OCI-LY1 (cell line): ENCODE results near the gene TUBB1.
"Not testable (repeated sequence)": the region's sequence is repeated elsewhere in the genome, so short reads cannot be mapped to it uniquely, and the experiment has no call there.

ENCODE experiments used
- H2AFZ ChIP-seq: fragments of 200-600 bp; sonication (generic), shearing (Covaris generic); 2 replicates; pipeline ENCODE4 v1.6.0; 2014; ENCODE audit warnings: antibody characterized with exemption, mild to moderate bottlenecking, low read length
- H3F3A ChIP-seq: fragments of 200-600 bp; sonication (generic), shearing (Covaris generic); 2 replicates; pipeline ENCODE4 v1.6.0; 2014; ENCODE audit warnings: mild to moderate bottlenecking, antibody characterized with exemption, low read length, moderate library complexity; ENCODE audit not compliant: insufficient read depth
- H3K27ac ChIP-seq: fragments of 200-600 bp; sonication (generic); 2 replicates; pipeline ENCODE4 v1.5.1; 2014; ENCODE audit warnings: low read length, mixed run types, mild to moderate bottlenecking, low read depth; ENCODE audit not compliant: poor library complexity, severe bottlenecking
- H3K27me3 ChIP-seq: fragments of 200-600 bp; sonication (generic); 2 replicates; pipeline ENCODE4 v1.6.0; 2014; ENCODE audit warnings: antibody characterized with exemption, mild to moderate bottlenecking, low read length, moderate library complexity; ENCODE audit not compliant: insufficient read depth
- H3K36me3 ChIP-seq: fragments of 200-600 bp; sonication (generic); 2 replicates; pipeline ENCODE4 v1.6.1; 2014; ENCODE audit warnings: mild to moderate bottlenecking, antibody characterized with exemption, low read length, moderate library complexity, mixed read lengths; ENCODE audit not compliant: insufficient read depth
- H3K4me1 ChIP-seq: fragments of 200-600 bp; sonication (generic); 2 replicates; pipeline ENCODE4 v1.5.1; 2014; ENCODE audit warnings: mild to moderate bottlenecking, low read length, moderate library complexity; ENCODE audit not compliant: insufficient read depth, severe bottlenecking
- H3K4me2 ChIP-seq: fragments of 200-600 bp; sonication (generic), shearing (Covaris generic); 2 replicates; pipeline ENCODE4 v1.6.1; 2014; ENCODE audit warnings: low read length
- H3K4me3 ChIP-seq: fragments of 200-600 bp; sonication (generic); 2 replicates; pipeline ENCODE4 v1.5.1; 2014; ENCODE audit warnings: low read length, low read depth, mild to moderate bottlenecking, mixed read lengths; ENCODE audit not compliant: poor library complexity, severe bottlenecking
- H3K79me2 ChIP-seq: fragments of 200-600 bp; shearing (Covaris generic); 2 replicates; pipeline ENCODE4 v1.6.1; 2016; ENCODE audit warnings: mixed run types, low read length, mixed read lengths; ENCODE audit not compliant: insufficient read depth
- H3K9ac ChIP-seq: fragments of 200-600 bp; sonication (generic), shearing (Covaris generic); 2 replicates; pipeline ENCODE4 v1.6.1; 2014; ENCODE audit warnings: mild to moderate bottlenecking, low read length, mixed read lengths
- H3K9me2 ChIP-seq: fragments of 200-600 bp; sonication (generic), shearing (Covaris generic); 2 replicates; pipeline ENCODE4 v1.6.1; 2014; ENCODE audit warnings: low read depth, mild to moderate bottlenecking, low read length, mixed read lengths
- H3K9me3 ChIP-seq: fragments of 200-600 bp; shearing (Covaris generic); 2 replicates; pipeline ENCODE4 v1.6.1; 2014; ENCODE audit warnings: low read length, mixed read lengths
- H4K20me1 ChIP-seq: fragments of 200-600 bp; sonication (generic), shearing (Covaris generic); 2 replicates; pipeline ENCODE4 v1.6.0; 2016; ENCODE audit warnings: mild to moderate bottlenecking, low read length; ENCODE audit not compliant: insufficient read depth
- EZH2 ChIP-seq: fragments of 200-600 bp; sonication (generic), shearing (Covaris generic); IDR thresholded peaks from 2 replicates; pipeline ENCODE4 v1.8.0; 2017; ENCODE audit warnings: borderline replicate concordance, mixed run types, mild to moderate bottlenecking, antibody characterized with exemption, low read length, moderate library complexity, mixed read lengths
- TF ChIP-seq, protein P1 (sequence below): fragments of 200-600 bp; sonication (generic), shearing (Covaris generic); IDR thresholded peaks from 2 replicates; pipeline ENCODE4 v1.5.1; 2017; ENCODE audit warnings: mild to moderate bottlenecking, antibody characterized with exemption, low read length, moderate library complexity, mixed read lengths

Gene TUBB1

DNA sequence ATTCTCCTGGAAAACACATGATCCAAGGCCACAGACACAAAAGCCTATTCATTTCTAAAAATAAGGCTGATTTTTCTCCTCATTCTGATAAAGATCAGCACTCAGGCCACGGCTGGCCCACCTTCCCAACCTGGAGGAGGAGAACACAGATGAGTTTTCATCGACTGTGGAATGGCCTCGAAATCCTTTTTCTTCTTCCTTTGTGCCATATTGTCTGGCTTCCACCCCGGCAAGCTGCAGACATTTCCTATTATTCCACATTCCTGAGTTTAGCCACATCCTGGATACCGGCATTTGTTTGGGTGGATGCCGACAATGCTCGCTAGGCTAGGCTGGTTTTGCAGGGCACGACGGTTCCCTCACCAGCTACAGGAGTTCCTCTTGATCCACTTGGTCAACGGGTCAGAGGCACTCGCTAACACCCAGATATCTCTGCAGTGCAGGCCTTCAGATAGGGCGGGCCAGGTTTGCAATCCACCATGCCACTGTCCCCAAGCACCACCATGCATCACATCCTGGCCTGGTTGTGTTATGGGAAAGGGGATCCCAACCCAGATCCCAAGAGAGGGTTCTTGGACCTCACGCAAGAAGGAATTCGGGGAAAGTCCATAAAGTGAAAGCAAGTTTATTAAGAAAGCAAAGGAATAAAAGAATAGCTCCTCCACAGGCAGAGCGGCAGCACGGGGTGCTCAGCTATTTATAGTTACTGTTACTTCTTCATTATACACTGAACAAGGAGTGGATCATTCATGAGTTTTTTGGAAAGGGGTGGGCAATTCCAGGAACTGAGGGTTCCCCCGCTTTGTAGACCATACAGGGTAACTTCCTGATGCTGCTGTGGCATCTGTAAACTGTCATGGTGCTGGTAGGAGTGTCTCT, 8.0 kb upstream of the TUBB1 start:
- no peak overlapping the region for H2AFZ ChIP-seq
- H3K9me2 ChIP-seq: no peaks in the 10 kb centered on the region
- no peaks in the 10 kb centered on the region for H3K9me3 ChIP-seq
- H3K27me3 ChIP-seq: no peaks in the 10 kb centered on the region
- peaks cover 41% of the 10 kb centered on the region for H3K4me1 ChIP-seq
- no peak overlapping the region for H3K27ac ChIP-seq
- H3K79me2 ChIP-seq: no peaks in the 10 kb centered on the region
- H3K36me3 ChIP-seq: no peaks in the 10 kb centered on the region
- no peak for TF ChIP-seq EZH2
- H4K20me1 ChIP-seq: no peaks in the 10 kb centered on the region
- no peak overlapping the region for H3K4me3 ChIP-seq
- no peak overlapping the region for H3K4me2 ChIP-seq
- H3K9ac ChIP-seq: no peak overlapping the region
- H3F3A ChIP-seq: no peaks in the 10 kb centered on the region

DNA sequence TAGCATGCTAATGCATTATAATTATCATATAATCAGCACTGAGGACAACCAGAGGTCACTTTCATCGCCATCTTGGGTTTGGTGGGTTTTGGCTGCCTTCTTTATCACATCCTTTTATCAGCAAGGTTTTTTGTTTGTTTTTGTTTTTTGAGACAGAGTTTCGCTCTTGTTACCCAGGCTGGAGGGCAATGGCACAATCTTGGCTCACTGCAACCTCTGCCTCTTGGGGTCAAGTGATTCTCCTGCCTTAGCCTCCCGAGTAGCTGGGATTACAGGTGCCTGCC, 7.4 kb upstream of the TUBB1 start:
- not testable (repeated sequence) for H4K20me1 ChIP-seq, H3K36me3 ChIP-seq, H3K79me2 ChIP-seq, H2AFZ ChIP-seq, H3K27ac ChIP-seq, H3F3A ChIP-seq, H3K4me3 ChIP-seq, H3K9me3 ChIP-seq, H3K27me3 ChIP-seq, H3K4me2 ChIP-seq, H3K9me2 ChIP-seq, H3K9ac ChIP-seq
- H3K4me1 ChIP-seq: peaks cover 45% of the 10 kb centered on the region

- Histone ChIP-seq H3F3A (no peaks in the 10 kb centered on the region), H3K4me1 (peaks cover 44% of the 10 kb centered on the region), H4K20me1 (no peaks in the 10 kb centered on the region), H3K27me3 (no peaks in the 10 kb centered on the region), H3K9me3 (no peaks in the 10 kb centered on the region), H3K36me3 (no peaks in the 10 kb centered on the region), H2AFZ (no peak overlapping the region), H3K4me3 (no peak overlapping the region), H3K9me2 (no peaks in the 10 kb centered on the region), H3K27ac (no peak overlapping the region), H3K4me2 (no peak overlapping the region), H3K79me2 (no peaks in the 10 kb centered on the region), H3K9ac (no peak overlapping the region)
- TF ChIP-seq EZH2: no peak
- TF ChIP-seq, protein P1, sequence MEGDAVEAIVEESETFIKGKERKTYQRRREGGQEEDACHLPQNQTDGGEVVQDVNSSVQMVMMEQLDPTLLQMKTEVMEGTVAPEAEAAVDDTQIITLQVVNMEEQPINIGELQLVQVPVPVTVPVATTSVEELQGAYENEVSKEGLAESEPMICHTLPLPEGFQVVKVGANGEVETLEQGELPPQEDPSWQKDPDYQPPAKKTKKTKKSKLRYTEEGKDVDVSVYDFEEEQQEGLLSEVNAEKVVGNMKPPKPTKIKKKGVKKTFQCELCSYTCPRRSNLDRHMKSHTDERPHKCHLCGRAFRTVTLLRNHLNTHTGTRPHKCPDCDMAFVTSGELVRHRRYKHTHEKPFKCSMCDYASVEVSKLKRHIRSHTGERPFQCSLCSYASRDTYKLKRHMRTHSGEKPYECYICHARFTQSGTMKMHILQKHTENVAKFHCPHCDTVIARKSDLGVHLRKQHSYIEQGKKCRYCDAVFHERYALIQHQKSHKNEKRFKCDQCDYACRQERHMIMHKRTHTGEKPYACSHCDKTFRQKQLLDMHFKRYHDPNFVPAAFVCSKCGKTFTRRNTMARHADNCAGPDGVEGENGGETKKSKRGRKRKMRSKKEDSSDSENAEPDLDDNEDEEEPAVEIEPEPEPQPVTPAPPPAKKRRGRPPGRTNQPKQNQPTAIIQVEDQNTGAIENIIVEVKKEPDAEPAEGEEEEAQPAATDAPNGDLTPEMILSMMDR: no peak
Observed at GRCh38 chr20:59013031-59013951, 5.9 kb upstream of the TUBB1 start.

GRCh38 chr20:59013959-59014608, 5.1 kb upstream of the TUBB1 start:
- Histone ChIP-seq H3K4me3 (no peak overlapping the region), H3K9me2 (no peaks in the 10 kb centered on the region), H2AFZ (no peak overlapping the region), H3K27ac (no peak overlapping the region), H3K27me3 (no peaks in the 10 kb centered on the region), H4K20me1 (no peaks in the 10 kb centered on the region), H3K79me2 (no peaks in the 10 kb centered on the region), H3K36me3 (no peaks in the 10 kb centered on the region), H3K9me3 (no peaks in the 10 kb centered on the region), H3K4me1 (peaks cover 39% of the 10 kb centered on the region), H3K9ac (no peak overlapping the region), H3K4me2 (no peak overlapping the region), H3F3A (no peaks in the 10 kb centered on the region)
- TF ChIP-seq, protein P1: no peak
- no peak for TF ChIP-seq EZH2
